GM10248 (cell line): ENCODE data around the gene DYSF.

Experiments
- CTCF ChIA-PET: fragments of 300-600 bp; sonication (Branson Sonifier 250); formaldehyde crosslinking; extraction: SDS; loops from one replicate; lab custom pipeline; 2021; ENCODE audit warnings: antibody characterized with exemption; lab: Yijun Ruan, JAX
- POLR2A ChIA-PET: fragments of 350-650 bp; sonication (Branson Sonifier 250); formaldehyde crosslinking; extraction: SDS; loops from one replicate; lab custom pipeline; 2020; ENCODE audit warnings: antibody characterized with exemption; lab: Yijun Ruan, JAX
- DNase-seq: peaks from one replicate; pipeline ENCODE4 v3.0.0; 2012; ENCODE audit errors: extremely low spot score
- TF ChIP-seq, protein P1 (sequence below): IDR thresholded peaks from 2 replicates; pipeline ENCODE4 v1.5.1; 2012; ENCODE audit warnings: mild to moderate bottlenecking, low read depth; ENCODE audit errors: extremely low read depth, missing control alignments, control extremely low read depth

The DYSF gene

DNA sequence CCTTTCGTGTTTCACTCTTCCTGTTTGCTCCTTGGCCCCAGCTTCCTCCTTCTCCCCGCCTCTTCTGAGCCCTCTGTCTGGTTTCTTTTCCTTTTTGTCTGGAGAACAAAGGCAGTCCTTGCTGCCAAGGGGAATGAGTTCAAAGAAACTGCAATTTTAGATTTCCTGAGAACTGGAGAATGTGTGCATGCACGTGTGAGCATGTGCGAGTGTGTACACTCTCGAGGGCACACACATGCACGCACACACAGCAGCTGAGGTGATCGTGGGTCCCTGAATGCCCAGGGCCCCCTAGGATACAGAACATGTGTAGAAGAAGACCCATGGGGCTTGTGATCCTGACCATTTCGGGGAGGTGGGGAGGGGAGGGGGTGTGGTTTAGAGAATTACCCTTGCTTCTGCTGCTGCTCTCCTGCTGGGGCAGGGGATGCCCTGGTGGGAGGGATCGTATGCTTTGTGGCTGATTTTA is 151.8 kb downstream of the DYSF start:
- DNase-seq = no peak
- TF ChIP-seq, protein P1, sequence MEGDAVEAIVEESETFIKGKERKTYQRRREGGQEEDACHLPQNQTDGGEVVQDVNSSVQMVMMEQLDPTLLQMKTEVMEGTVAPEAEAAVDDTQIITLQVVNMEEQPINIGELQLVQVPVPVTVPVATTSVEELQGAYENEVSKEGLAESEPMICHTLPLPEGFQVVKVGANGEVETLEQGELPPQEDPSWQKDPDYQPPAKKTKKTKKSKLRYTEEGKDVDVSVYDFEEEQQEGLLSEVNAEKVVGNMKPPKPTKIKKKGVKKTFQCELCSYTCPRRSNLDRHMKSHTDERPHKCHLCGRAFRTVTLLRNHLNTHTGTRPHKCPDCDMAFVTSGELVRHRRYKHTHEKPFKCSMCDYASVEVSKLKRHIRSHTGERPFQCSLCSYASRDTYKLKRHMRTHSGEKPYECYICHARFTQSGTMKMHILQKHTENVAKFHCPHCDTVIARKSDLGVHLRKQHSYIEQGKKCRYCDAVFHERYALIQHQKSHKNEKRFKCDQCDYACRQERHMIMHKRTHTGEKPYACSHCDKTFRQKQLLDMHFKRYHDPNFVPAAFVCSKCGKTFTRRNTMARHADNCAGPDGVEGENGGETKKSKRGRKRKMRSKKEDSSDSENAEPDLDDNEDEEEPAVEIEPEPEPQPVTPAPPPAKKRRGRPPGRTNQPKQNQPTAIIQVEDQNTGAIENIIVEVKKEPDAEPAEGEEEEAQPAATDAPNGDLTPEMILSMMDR = no peak
- CTCF ChIA-PET = no interaction called here
- POLR2A ChIA-PET = no interaction called here

DNA sequence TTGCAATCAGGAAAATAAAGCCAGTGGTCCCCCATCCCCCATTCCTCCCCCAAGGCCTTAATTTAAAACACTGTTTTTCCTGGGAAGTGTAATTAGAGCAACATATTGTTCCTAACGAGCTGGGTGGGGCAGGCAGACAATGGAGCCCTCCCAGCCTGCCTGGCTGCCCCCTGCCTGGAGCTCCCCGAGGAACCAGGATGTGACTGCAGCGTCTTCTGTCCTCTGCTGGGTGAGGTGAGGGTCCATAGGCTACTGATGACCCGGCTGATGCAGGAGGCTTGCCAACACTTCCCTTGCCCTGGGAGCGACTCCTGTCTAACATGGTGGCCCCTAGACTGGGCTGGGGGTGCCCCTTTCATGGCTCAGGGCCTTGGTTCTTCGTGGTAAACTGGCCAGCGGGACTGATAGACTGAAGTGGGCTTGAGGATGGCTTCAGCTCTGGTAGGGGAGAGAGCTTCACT is 152.4 kb downstream of the DYSF start:
- POLR2A ChIA-PET = no interaction called here
- TF ChIP-seq, protein P1 = no peak

DNA sequence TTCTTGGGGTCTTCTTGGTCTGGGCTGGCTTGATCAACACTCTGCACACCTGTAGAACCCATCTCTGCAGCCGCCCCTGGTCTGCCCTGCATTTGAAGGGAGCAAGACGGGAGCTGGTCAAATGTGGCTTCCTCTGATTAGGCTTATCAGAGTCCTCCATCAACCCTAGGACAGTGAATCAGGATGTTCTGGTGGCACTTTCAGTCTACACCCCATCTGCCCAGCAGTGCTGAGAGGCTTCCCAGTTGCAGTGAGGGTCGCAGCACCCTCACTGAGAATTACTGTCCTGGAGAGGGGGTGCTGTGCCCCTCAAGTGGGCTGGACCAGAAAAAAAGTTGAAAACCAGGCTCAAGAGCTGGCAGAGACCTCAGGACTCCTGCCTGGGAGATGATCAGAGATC is 152.9 kb downstream of the DYSF start:
- POLR2A ChIA-PET = no interaction called here
- CTCF ChIA-PET = no interaction called here
- TF ChIP-seq, protein P1 = no peak

More for the DNA sequence above, 152.4 kb downstream of the DYSF start:
- CTCF ChIA-PET = no interaction called here
- DNase-seq = no peak

DNA sequence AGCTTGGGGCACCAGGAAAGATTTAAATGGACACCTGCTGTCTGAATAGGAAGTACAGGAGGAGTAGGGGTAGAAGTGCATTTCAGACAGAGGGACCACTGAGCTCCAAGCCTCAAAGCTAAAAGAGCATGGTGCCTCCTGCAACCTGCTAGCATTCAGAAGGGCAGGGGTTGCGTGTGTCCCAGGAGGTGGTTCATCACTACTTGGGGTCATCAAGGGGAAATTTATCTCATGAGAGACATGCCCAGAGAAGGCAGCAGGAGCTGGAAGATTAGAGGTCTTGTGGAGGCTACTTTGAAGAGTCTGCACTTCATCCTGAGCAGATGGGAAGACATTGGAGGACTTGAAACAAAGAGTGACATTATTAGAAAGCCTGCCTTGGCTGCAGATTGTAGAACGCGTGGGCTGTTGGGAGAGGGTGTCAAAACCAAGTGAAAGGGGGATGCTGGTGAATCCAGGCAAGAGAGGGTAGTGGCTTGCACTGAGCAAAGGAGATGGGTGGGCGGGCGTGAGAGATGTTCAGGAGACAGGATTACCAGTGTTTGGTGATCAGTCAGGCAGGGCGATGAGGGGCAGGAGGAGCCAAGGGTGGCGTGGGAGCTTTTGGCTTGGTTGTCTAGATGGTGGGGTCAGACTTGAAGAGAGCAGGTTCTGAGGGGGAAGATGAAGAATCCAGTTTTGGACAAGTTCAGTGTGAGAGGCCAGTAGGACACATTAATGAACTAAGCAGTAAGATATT is 154.0 kb downstream of the DYSF start:
- TF ChIP-seq, protein P1 = no peak
- DNase-seq = no peak
- ChIA-PET POLR2A (no interaction called here), CTCF (no interaction called here)

More for the DNA sequence above, 152.9 kb downstream of the DYSF start:
- no peak for DNase-seq

DNA sequence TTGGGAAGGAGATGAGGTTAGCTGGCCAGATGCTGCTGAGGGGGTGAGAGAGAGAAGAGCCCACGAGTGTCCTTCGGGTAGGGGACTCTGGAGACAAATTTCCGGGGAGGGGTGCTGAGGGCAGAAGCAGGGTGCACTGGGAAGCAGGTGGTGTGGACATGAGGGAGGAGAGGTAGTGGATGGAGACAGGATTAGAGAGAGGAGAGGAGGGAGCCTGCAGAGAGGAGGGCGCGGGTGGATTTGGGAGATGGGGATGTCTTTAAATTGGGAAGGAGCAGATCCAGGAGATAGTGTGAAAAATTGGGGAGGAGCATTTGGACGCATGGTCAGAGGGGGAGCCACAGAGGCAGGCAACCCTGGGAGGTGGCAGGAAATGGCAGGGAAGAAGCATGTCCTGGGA is 154.7 kb downstream of the DYSF start:
- no peak for DNase-seq
- ChIA-PET CTCF (interaction anchor here (1.5 kb wide), 1 partner anchor 9 kb away, joined by 3 read pairs; no protein-coding TSS in a partner anchor), POLR2A (no interaction called here)
- TF ChIP-seq, protein P1 = no peak

DNA sequence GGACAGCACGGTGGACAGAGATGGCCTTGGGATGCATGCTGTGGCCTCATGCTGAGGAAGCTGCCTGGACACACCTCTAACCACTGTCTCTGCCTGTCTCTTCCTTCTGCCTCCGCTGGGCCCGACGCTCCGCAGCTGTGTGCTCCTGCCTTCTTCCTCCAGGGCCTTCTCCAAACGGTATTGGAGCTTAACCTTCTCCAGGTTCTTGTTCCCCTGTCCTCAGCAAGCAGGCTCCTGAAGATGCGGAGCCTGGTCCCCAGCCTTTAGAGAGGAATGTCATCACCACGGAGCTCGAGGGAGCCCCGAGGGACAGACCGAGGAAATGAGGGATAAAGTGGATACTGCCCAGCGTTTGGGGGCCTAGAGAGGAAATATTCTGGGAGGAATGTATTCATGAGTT is 155.1 kb downstream of the DYSF start:
- ChIA-PET POLR2A (no interaction called here), CTCF (interaction anchor here (1.3 to 1.5 kb wide), 2 partner anchors 9 to 971 kb away, joined by 3 read pairs; no protein-coding TSS in a partner anchor)
- DNase-seq = no peak
- TF ChIP-seq, protein P1 = no peak
